ENCODE data around the gene CLASP1. TPM values are rescaled to one million over a fixed set of nuclear protein-coding genes. Genes with fewer than 3 reads are reported as not detected.

CLASP1 gene
- total RNA-seq, 1 experiment from 2014 or later: 45.9 TPM

- no peak for DNase-seq
- Histone ChIP-seq H3K14ac (ENCODE audit: insufficient read depth, low read length) (no peak overlapping the region), H2BK15ac (ENCODE audit: low read depth, low read length) (no peak overlapping the region), H2BK5ac (ENCODE audit: insufficient read length, low read length) (no peak overlapping the region), H4K5ac (ENCODE audit: insufficient read length, low read depth, low read length) (no peak overlapping the region), H3K23ac (ENCODE audit: insufficient read length, low read depth, low read length) (no peak overlapping the region), H3K4me2 (ENCODE audit: insufficient read depth, insufficient read length, low read length) (no peak overlapping the region), H3K9ac (ENCODE audit: extremely low read depth, insufficient read length, low read length) (no peak overlapping the region), H3K79me2 (ENCODE audit: insufficient read depth, low read length) (no peaks in the 10 kb centered on the region), H3K27me3 (ENCODE audit: insufficient read depth, low read length) (no peaks in the 10 kb centered on the region), H4K91ac (ENCODE audit: insufficient read length, low read depth, low read length) (no peak overlapping the region), H2BK20ac (ENCODE audit: low read depth, low read length, poor library complexity, severe bottlenecking) (no peak overlapping the region), H2AFZ (ENCODE audit: low read length) (no peak overlapping the region), H3K79me1 (ENCODE audit: insufficient read depth, low read depth, low read length, poor library complexity, severe bottlenecking) (no peaks in the 10 kb centered on the region), H4K8ac (replicated peaks; ENCODE audit: insufficient read length, low read depth, low read length) (no peak overlapping the region), H3T11ph (ENCODE audit: low read length) (no peak overlapping the region), H2BK120ac (ENCODE audit: low read depth, low read length, poor library complexity, severe bottlenecking) (no peak overlapping the region), H3K23me2 (ENCODE audit: insufficient read length, low read depth, low read length, poor library complexity, severe bottlenecking) (no peaks in the 10 kb centered on the region), H2AK5ac (ENCODE audit: insufficient read length, low read length) (no peak overlapping the region), H3K9me3 (ENCODE audit: control insufficient read depth, low read depth, low read length) (no peaks in the 10 kb centered on the region), H3K27ac (ENCODE audit: insufficient read length, low read depth, low read length) (no peak overlapping the region), H4K20me1 (ENCODE audit: control insufficient read depth, insufficient read depth, insufficient read length) (no peaks in the 10 kb centered on the region), H3K4me1 (ENCODE audit: insufficient read depth, low read length) (0 out of 2 replicates have a peak, but pooled peaks cover 4% of the 10 kb centered on the region), H3K56ac (ENCODE audit: insufficient read length, low read depth, low read length) (no peak overlapping the region), H2BK12ac (ENCODE audit: insufficient read length, low read depth, low read length) (no peak overlapping the region), H3K18ac (ENCODE audit: insufficient read length, low read depth, low read length) (no peak overlapping the region), H3K4ac (ENCODE audit: low read depth, low read length) (no peak overlapping the region)
- WGBS (ENCODE audit: extremely low coverage, insufficient read length, low lambda C conversion rate): no CpG with 5 or more reads among the region's 18 CpGs
- Mint-ChIP-seq H3K27me3 (ENCODE audit: low read depth) (peaks cover 1% of the 10 kb centered on the region; the same call in 1 of the 2 replicates), H3K27ac (peak overlapping the region in 2 of 3 experiments; percentile 56 to 91; a peak in 4 of 7 replicates), H3K4me3 (no peak overlapping the region), H3K36me3 (ENCODE audit: insufficient read depth in 1 of 3, low read depth in 3 of 3) (peaks cover 6 to 26% (median 23%) of the 10 kb centered on the region in 3 experiments; a peak in 6 of 7 replicates), H3K9me3 (no peaks in the 10 kb centered on the region; a peak in 1 of 5 replicates), H3K4me1 (peaks cover 29 to 34% of the 10 kb centered on the region in 2 experiments)
- TF ChIP-seq CTCF (conservative IDR thresholded peaks at IDR 0.05): no peak
These were observed 312.6 kb downstream of the CLASP1 start for GRCh38 chr2:121336528-121337294.

Data from H9 (cell line).